HCT116 (cell line): ENCODE measurements around the gene CHD9NB. TPM values are rescaled to one million over a fixed set of nuclear protein-coding genes. Genes with fewer than 3 reads are reported as not detected.

ENCODE experiments used
- ATAC-seq: fragments of 200-7000 bp; cut with Tn5 transposase; 2 replicates; pipeline ENCODE4 v1.9.1; 2020; ENCODE audit warnings: mild to moderate bottlenecking, moderate library complexity
- BruUV-seq: library from RNA; stranded (reverse); fragments of 400-500 nt; replicated peaks from 2 replicates; lab custom pipeline; 2021; lab: Mats Ljungman, UMichigan
- CTCF ChIA-PET: fragments of 300-600 bp; sonication (Branson Sonifier 250); formaldehyde crosslinking; loops from one replicate; lab custom pipeline; 2021; ENCODE audit warnings: antibody characterized with exemption; lab: Charles Lee
- POLR2A ChIA-PET: fragments of 300-600, 350-600 bp; sonication (Branson Sonifier 250); formaldehyde crosslinking; loops from one replicate; lab custom pipeline; 2021; ENCODE audit warnings: antibody characterized with exemption; lab: Charles Lee
- RAD21 ChIA-PET, 2 experiments: fragments of 300-600 bp; sonication (Branson Sonifier 250); formaldehyde crosslinking; loops; one replicate each; lab custom pipeline; 2023; ENCODE audit warnings: low total read pairs in 2 of 2; ENCODE audit not compliant: uncharacterized antibody in 2 of 2, unreplicated experiment in 2 of 2, low non-redundant PET in 1 of 2; lab: Charles Lee
- DNase-seq: peaks from one replicate; pipeline ENCODE4 v3.0.0-alpha.2; 2010; ENCODE audit warnings: low read depth, low spot score
- H2AFZ ChIP-seq: fragments of 200-600 bp; shearing (Covaris generic), sonication (generic); 2 replicates; pipeline ENCODE4 v1.6.1; 2017; ENCODE audit warnings: low read depth, mixed run types, mixed read lengths, antibody characterized with exemption, low read length; ENCODE audit not compliant: poor library complexity, severe bottlenecking
- H3K27ac ChIP-seq: 2 replicates; pipeline ENCODE4 v1.5.1; 2012; ENCODE audit warnings: low read depth, low read length
- H3K27me3 ChIP-seq: fragments of 200-600 bp; sonication (generic); 2 replicates; pipeline ENCODE4 v1.6.1; 2016; ENCODE audit warnings: mixed run types, low read length, mixed read lengths; ENCODE audit not compliant: insufficient read depth
- H3K36me3 ChIP-seq, 2 experiments: fragments of 200-500 bp in 1 of 2; fragments of 200-600 bp in 1 of 2; sonication (Bioruptor generic) in 1 of 2; sonication (generic) in 1 of 2; 2 replicates each; pipeline versions ENCODE4 v1.5.1 to v1.6.1; 2014 to 2016; ENCODE audit warnings: low read length in 2 of 2, inconsistent platforms in 1 of 2, mixed read lengths in 1 of 2, mixed run types in 1 of 2; ENCODE audit not compliant: insufficient read depth in 2 of 2, control insufficient read depth in 1 of 2
- H3K4me1 ChIP-seq, 2 experiments: fragments of 200-600 bp in 1 of 2; sonication (generic) in 1 of 2; 2 replicates each; pipeline versions ENCODE4 v1.5.1 to v1.6.1; 2012 to 2017; ENCODE audit warnings: low read length in 2 of 2, inconsistent platforms in 1 of 2, mild to moderate bottlenecking in 1 of 2, mixed read lengths in 1 of 2, mixed run types in 1 of 2, moderate library complexity in 1 of 2; ENCODE audit not compliant: insufficient read depth in 2 of 2, control insufficient read depth in 1 of 2
- H3K4me2 ChIP-seq: fragments of 200-600 bp; sonication (generic); 2 replicates; pipeline ENCODE4 v1.6.1; 2017; ENCODE audit warnings: mixed run types, low read length, mixed read lengths
- H3K4me3 ChIP-seq, 2 experiments: fragments of 200-600 bp in 1 of 2; sonication (generic) in 1 of 2; replicated peaks in 1 of 2; 2 replicates each; pipeline ENCODE4 v1.5.1; 2011 to 2016; ENCODE audit warnings: low read length in 2 of 2, control low read depth in 1 of 2, low read depth in 1 of 2, mild to moderate bottlenecking in 1 of 2, mixed read lengths in 1 of 2, mixed run types in 1 of 2
- H3K79me2 ChIP-seq: fragments of 200-600 bp; sonication (generic); 2 replicates; pipeline ENCODE4 v1.6.1; 2017; ENCODE audit warnings: mild to moderate bottlenecking, mixed run types, low read length, moderate library complexity, mixed read lengths; ENCODE audit not compliant: insufficient read depth
- H3K9ac ChIP-seq: fragments of 200-600 bp; sonication (generic); 2 replicates; pipeline ENCODE4 v1.6.1; 2016; ENCODE audit warnings: low read length, mixed read lengths
- H3K9me2 ChIP-seq: fragments of 200-600 bp; sonication (generic), shearing (Covaris generic); 2 replicates; pipeline ENCODE4 v1.6.1; 2017; ENCODE audit warnings: mixed run types, mild to moderate bottlenecking, moderate library complexity; ENCODE audit not compliant: insufficient read depth
- H3K9me3 ChIP-seq, 2 experiments: fragments of 200-500 bp in 1 of 2; fragments of 200-600 bp in 1 of 2; sonication (Bioruptor generic) in 1 of 2; sonication (generic) in 1 of 2; 2 replicates each; pipeline ENCODE4 v1.6.1; 2014 to 2017; ENCODE audit warnings: low read length in 2 of 2, mixed read lengths in 2 of 2, inconsistent platforms in 1 of 2, low read depth in 1 of 2, mild to moderate bottlenecking in 1 of 2, mixed run types in 1 of 2, moderate library complexity in 1 of 2; ENCODE audit not compliant: control insufficient read depth in 1 of 2, insufficient read depth in 1 of 2
- H4K20me1 ChIP-seq: fragments of 200-600 bp; sonication (generic), shearing (Covaris generic); 2 replicates; pipeline ENCODE4 v1.6.1; 2017; ENCODE audit warnings: mixed run types, mild to moderate bottlenecking, moderate library complexity; ENCODE audit not compliant: insufficient read depth
- CBX3 ChIP-seq: IDR thresholded peaks from 2 replicates; pipeline ENCODE4 v1.6.1; 2012; ENCODE audit warnings: low read depth
- JUND ChIP-seq: IDR thresholded peaks from 2 replicates; pipeline ENCODE4 v1.6.1; 2012
- TCF7L2 ChIP-seq: IDR thresholded peaks from 2 replicates; pipeline ENCODE4 v1.7.0; 2011; ENCODE audit warnings: borderline replicate concordance, inconsistent platforms; ENCODE audit not compliant: insufficient read depth, insufficient read length; ENCODE audit errors: extremely low read depth
- YY1 ChIP-seq: IDR thresholded peaks from 2 replicates; pipeline ENCODE4 v1.6.1; 2011; ENCODE audit warnings: low read length, low read depth, moderate library complexity, mild to moderate bottlenecking; ENCODE audit not compliant: insufficient replicate concordance; ENCODE audit errors: extremely low read depth
- intact Hi-C: fragments of 100-400 bp; cut with micrococcal nuclease; formaldehyde crosslinking; loops from 2 replicates; pipeline ENCODE4 v1.10.0; 2022
- total RNA-seq: library from RNA; stranded (reverse); gene quantifications from one replicate; pipeline ENCODE4 v1.2.1, GENCODE V29; 2021; ENCODE audit not compliant: unreplicated experiment
- TF ChIP-seq, protein P1 (sequence below): IDR thresholded peaks from 2 replicates; pipeline ENCODE4 v1.6.1; 2012; ENCODE audit warnings: low read depth
- TF ChIP-seq, protein P2 (sequence below): IDR thresholded peaks from 2 replicates; pipeline ENCODE4 v1.6.1; 2011; ENCODE audit warnings: mild to moderate bottlenecking, low read length, moderate library complexity; ENCODE audit not compliant: insufficient replicate concordance; ENCODE audit errors: extremely low read depth
- TF ChIP-seq, protein P3 (sequence below), 3 experiments: fragments of 200-600 bp in 1 of 3; sonication (generic) in 1 of 3; IDR thresholded peaks in 2 of 3; conservative IDR thresholded peaks in 1 of 3; 2 replicates each; pipeline ENCODE4 v1.5.1; 2012 to 2017; ENCODE audit warnings: low read depth in 2 of 3, low read length in 2 of 3, antibody characterized with exemption in 1 of 3, borderline replicate concordance in 1 of 3, control low read depth in 1 of 3, mild to moderate bottlenecking in 1 of 3, mixed read lengths in 1 of 3, mixed run types in 1 of 3, moderate library complexity in 1 of 3; ENCODE audit not compliant: insufficient read depth in 1 of 3

Gene CHD9NB
- total RNA-seq, 1 experiment from 2014 or later = 1.2 TPM

DNA sequence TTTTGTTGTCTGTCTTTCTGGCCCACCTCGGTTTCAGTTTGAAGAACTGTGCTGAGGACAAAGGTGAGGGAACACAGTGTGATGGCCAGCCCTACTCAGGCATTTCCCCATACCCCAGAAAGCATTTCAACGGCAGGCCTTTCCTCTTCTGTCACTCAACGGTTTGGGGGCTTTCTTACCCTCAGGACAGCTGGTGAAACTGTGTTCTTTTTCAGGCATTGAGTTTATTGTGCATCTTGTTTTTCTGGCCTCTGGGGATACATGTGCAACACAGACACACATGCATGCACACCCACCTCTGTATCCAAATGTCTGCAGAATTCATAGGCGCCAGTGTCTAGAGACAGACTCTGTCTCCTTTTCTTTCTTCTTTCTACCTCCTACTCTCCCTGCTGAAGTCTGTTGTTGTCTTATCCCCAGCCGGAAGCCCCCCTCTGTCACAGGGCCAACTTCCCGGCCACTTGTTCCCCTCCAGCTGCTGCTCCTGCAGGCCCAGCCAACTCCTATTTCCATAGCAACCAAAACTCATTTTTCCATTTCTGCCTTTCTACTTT, 19.1 kb upstream of the CHD9NB start:
- Histone ChIP-seq H3K4me1 (no peaks in the 10 kb centered on the region), H3K27me3 (no peaks in the 10 kb centered on the region), H3K4me3 (no peak overlapping the region), H3K9me3 (no peaks in the 10 kb centered on the region), H3K79me2 (peaks cover 74% of the 10 kb centered on the region), H3K9ac (no peak overlapping the region), H3K27ac (no peak overlapping the region), H4K20me1 (no peaks in the 10 kb centered on the region), H3K4me2 (no peak overlapping the region), H2AFZ (no peak overlapping the region), H3K36me3 (no peaks in the 10 kb centered on the region; a peak in 1 of 4 replicates), H3K9me2 (no peaks in the 10 kb centered on the region)
- RAD21 ChIA-PET = no interaction called here
- intact Hi-C loops = no loop called here
- POLR2A ChIA-PET = no interaction called here
- ATAC-seq (no peak), DNase-seq (no peak)
- TF ChIP-seq CBX3 (no peak), YY1 (no peak), JUND (no peak), TCF7L2 (no peak)
- TF ChIP-seq, protein P1, sequence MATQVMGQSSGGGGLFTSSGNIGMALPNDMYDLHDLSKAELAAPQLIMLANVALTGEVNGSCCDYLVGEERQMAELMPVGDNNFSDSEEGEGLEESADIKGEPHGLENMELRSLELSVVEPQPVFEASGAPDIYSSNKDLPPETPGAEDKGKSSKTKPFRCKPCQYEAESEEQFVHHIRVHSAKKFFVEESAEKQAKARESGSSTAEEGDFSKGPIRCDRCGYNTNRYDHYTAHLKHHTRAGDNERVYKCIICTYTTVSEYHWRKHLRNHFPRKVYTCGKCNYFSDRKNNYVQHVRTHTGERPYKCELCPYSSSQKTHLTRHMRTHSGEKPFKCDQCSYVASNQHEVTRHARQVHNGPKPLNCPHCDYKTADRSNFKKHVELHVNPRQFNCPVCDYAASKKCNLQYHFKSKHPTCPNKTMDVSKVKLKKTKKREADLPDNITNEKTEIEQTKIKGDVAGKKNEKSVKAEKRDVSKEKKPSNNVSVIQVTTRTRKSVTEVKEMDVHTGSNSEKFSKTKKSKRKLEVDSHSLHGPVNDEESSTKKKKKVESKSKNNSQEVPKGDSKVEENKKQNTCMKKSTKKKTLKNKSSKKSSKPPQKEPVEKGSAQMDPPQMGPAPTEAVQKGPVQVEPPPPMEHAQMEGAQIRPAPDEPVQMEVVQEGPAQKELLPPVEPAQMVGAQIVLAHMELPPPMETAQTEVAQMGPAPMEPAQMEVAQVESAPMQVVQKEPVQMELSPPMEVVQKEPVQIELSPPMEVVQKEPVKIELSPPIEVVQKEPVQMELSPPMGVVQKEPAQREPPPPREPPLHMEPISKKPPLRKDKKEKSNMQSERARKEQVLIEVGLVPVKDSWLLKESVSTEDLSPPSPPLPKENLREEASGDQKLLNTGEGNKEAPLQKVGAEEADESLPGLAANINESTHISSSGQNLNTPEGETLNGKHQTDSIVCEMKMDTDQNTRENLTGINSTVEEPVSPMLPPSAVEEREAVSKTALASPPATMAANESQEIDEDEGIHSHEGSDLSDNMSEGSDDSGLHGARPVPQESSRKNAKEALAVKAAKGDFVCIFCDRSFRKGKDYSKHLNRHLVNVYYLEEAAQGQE = no peak
- TF ChIP-seq, protein P2, sequence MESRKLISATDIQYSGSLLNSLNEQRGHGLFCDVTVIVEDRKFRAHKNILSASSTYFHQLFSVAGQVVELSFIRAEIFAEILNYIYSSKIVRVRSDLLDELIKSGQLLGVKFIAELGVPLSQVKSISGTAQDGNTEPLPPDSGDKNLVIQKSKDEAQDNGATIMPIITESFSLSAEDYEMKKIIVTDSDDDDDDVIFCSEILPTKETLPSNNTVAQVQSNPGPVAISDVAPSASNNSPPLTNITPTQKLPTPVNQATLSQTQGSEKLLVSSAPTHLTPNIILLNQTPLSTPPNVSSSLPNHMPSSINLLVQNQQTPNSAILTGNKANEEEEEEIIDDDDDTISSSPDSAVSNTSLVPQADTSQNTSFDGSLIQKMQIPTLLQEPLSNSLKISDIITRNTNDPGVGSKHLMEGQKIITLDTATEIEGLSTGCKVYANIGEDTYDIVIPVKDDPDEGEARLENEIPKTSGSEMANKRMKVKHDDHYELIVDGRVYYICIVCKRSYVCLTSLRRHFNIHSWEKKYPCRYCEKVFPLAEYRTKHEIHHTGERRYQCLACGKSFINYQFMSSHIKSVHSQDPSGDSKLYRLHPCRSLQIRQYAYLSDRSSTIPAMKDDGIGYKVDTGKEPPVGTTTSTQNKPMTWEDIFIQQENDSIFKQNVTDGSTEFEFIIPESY = no peak
- TF ChIP-seq, protein P3, sequence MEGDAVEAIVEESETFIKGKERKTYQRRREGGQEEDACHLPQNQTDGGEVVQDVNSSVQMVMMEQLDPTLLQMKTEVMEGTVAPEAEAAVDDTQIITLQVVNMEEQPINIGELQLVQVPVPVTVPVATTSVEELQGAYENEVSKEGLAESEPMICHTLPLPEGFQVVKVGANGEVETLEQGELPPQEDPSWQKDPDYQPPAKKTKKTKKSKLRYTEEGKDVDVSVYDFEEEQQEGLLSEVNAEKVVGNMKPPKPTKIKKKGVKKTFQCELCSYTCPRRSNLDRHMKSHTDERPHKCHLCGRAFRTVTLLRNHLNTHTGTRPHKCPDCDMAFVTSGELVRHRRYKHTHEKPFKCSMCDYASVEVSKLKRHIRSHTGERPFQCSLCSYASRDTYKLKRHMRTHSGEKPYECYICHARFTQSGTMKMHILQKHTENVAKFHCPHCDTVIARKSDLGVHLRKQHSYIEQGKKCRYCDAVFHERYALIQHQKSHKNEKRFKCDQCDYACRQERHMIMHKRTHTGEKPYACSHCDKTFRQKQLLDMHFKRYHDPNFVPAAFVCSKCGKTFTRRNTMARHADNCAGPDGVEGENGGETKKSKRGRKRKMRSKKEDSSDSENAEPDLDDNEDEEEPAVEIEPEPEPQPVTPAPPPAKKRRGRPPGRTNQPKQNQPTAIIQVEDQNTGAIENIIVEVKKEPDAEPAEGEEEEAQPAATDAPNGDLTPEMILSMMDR (IDR thresholded peaks at IDR 0.05 in 2 of 3, conservative IDR thresholded peaks at IDR 0.05 in 1 of 3; ENCODE audit: borderline replicate concordance in 1 of 3, insufficient read depth in 1 of 3, low read depth in 2 of 3, low read length in 2 of 3) = no peak
- CTCF ChIA-PET = interaction anchor here (0.7 kb wide), 1 partner anchor 8 kb away, joined by 4 read pairs; no protein-coding TSS in a partner anchor
- no TSS peak for BruUV-seq
